HepG2 (cell line): Measurements from ENCODE around the gene CDKN2C. TPM values are rescaled to one million over a fixed set of nuclear protein-coding genes. Genes with fewer than 3 reads are reported as not detected.

Experiments used
- BRCA1 ChIP-seq: sonication (generic); formaldehyde crosslinking; IDR thresholded peaks from 2 replicates; pipeline ENCODE4 v1.4.0; 2020; ENCODE audit warnings: missing genetic modification reagents
- DNMT3B ChIP-seq: conservative IDR thresholded peaks from 2 replicates; pipeline ENCODE4 v1.6.1; 2016; ENCODE audit warnings: missing biosample characterization, control low read depth
- HMGXB4 ChIP-seq, 2 experiments: sonication (generic) in 1 of 2; formaldehyde crosslinking in 1 of 2; IDR thresholded peaks; 2 replicates each; pipeline versions ENCODE4 v1.4.0 to v1.6.1; 2018 to 2020; ENCODE audit warnings: missing genetic modification reagents in 2 of 2, borderline replicate concordance in 1 of 2, low read depth in 1 of 2, mild to moderate bottlenecking in 1 of 2, missing biosample characterization in 1 of 2
- HNF1A ChIP-seq, 2 experiments: sonication (generic) in 1 of 2; formaldehyde crosslinking in 1 of 2; IDR thresholded peaks; 2 replicates each; pipeline versions ENCODE4 v1.4.0 to v1.6.1; 2016 to 2020; ENCODE audit warnings: borderline replicate concordance in 1 of 2, low read depth in 1 of 2, mild to moderate bottlenecking in 1 of 2, missing genetic modification reagents in 1 of 2
- KDM2A ChIP-seq: sonication (generic); formaldehyde crosslinking; IDR thresholded peaks from 2 replicates; pipeline ENCODE4 v1.4.0; 2020; ENCODE audit warnings: low read depth, missing genetic modification reagents, borderline replicate concordance
- NPAS2 ChIP-seq: sonication (generic); formaldehyde crosslinking; IDR thresholded peaks from 2 replicates; pipeline ENCODE4 v1.8.0; 2022; ENCODE audit warnings: mild to moderate bottlenecking, missing genetic modification reagents, borderline replicate concordance
- PCBP1 ChIP-seq: fragments of 200-400 bp; formaldehyde crosslinking; IDR thresholded peaks from 2 replicates; pipeline ENCODE4 v1.6.1; 2017; ENCODE audit warnings: mild to moderate bottlenecking, low read depth, low read length, borderline replicate concordance
- SAFB2 ChIP-seq: sonication (generic); formaldehyde crosslinking; IDR thresholded peaks from 2 replicates; pipeline ENCODE4 v1.5.1; 2020; ENCODE audit warnings: missing genetic modification reagents, low read depth, mild to moderate bottlenecking, borderline replicate concordance
- SALL2 ChIP-seq: sonication (generic); formaldehyde crosslinking; IDR thresholded peaks from 2 replicates; pipeline ENCODE4 v1.8.1; 2023; ENCODE audit warnings: mild to moderate bottlenecking, missing genetic modification reagents, inconsistent platforms
- SMYD3 ChIP-seq: sonication (generic); formaldehyde crosslinking; IDR thresholded peaks from 2 replicates; pipeline ENCODE4 v1.8.1; 2023; ENCODE audit warnings: mild to moderate bottlenecking, missing genetic modification reagents
- TAF1 ChIP-seq: sonication (generic); formaldehyde crosslinking; IDR thresholded peaks from 2 replicates; pipeline ENCODE4 v1.4.0; 2020; ENCODE audit warnings: missing genetic modification reagents
- TEAD2 ChIP-seq: sonication (generic); formaldehyde crosslinking; IDR thresholded peaks from 2 replicates; pipeline ENCODE4 v1.9.0; 2021; ENCODE audit warnings: missing genetic modification reagents
- TOE1 ChIP-seq: sonication (generic); formaldehyde crosslinking; IDR thresholded peaks from 2 replicates; pipeline ENCODE4 v1.4.0; 2020; ENCODE audit warnings: mild to moderate bottlenecking, missing genetic modification reagents
- ZIK1 ChIP-seq: sonication (generic); formaldehyde crosslinking; IDR thresholded peaks from 2 replicates; pipeline ENCODE4 v1.5.0; 2020; ENCODE audit warnings: mild to moderate bottlenecking, low read depth, missing genetic modification reagents, borderline replicate concordance
- ZNF264 ChIP-seq: sonication (generic); formaldehyde crosslinking; IDR thresholded peaks from 2 replicates; pipeline ENCODE4 v1.4.0; 2020; ENCODE audit warnings: missing genetic modification reagents
- ZNF350 ChIP-seq: sonication (generic); formaldehyde crosslinking; IDR thresholded peaks from 2 replicates; pipeline ENCODE4 v1.4.0; 2020; ENCODE audit warnings: mild to moderate bottlenecking, low read depth, missing genetic modification reagents, borderline replicate concordance
- ZSCAN29 ChIP-seq: sonication (generic); formaldehyde crosslinking; conservative IDR thresholded peaks from 2 replicates; pipeline ENCODE4 v1.4.0; 2020; ENCODE audit warnings: mild to moderate bottlenecking, missing genetic modification reagents
- polyA plus RNA-seq, 8 experiments: library from polyadenylated mRNA; depleted of rRNA in 3 of 8; stranded (reverse) in 7 of 8; unstranded in 1 of 8; fragments of >200 nt; fragmentation: Illumina TruSeq in 4 of 8; extraction: Trizol in 4 of 8; gene quantifications; 2 replicates each; pipeline versions ENCODE4 v1.2.1 to v1.2.3, GENCODE V29; 2011 to 2016; ENCODE audit warnings: low read depth in 4 of 8, missing spikeins in 1 of 8, mixed read lengths in 1 of 8; ENCODE audit not compliant: insufficient read depth in 1 of 8
- total RNA-seq, 5 experiments: library from RNA; depleted of rRNA; stranded (reverse); fragments of >200 nt; fragmentation: Illumina TruSeq; extraction: Trizol; gene quantifications; 2 replicates each; pipeline ENCODE4 v1.2.3, GENCODE V29; 2016; ENCODE audit warnings: low read depth in 1 of 5
- TF ChIP-seq, protein P1 (sequence below): sonication (generic); formaldehyde crosslinking; IDR thresholded peaks from 2 replicates; pipeline ENCODE4 v1.4.0; 2020; ENCODE audit warnings: low read depth, missing genetic modification reagents

The CDKN2C gene
- total and polyA plus RNA-seq, 2 of the 13 experiments (the other 11 are each of a cell fraction or from before 2014, with no cell fraction given): 7.8 to 13.7 TPM

DNA sequence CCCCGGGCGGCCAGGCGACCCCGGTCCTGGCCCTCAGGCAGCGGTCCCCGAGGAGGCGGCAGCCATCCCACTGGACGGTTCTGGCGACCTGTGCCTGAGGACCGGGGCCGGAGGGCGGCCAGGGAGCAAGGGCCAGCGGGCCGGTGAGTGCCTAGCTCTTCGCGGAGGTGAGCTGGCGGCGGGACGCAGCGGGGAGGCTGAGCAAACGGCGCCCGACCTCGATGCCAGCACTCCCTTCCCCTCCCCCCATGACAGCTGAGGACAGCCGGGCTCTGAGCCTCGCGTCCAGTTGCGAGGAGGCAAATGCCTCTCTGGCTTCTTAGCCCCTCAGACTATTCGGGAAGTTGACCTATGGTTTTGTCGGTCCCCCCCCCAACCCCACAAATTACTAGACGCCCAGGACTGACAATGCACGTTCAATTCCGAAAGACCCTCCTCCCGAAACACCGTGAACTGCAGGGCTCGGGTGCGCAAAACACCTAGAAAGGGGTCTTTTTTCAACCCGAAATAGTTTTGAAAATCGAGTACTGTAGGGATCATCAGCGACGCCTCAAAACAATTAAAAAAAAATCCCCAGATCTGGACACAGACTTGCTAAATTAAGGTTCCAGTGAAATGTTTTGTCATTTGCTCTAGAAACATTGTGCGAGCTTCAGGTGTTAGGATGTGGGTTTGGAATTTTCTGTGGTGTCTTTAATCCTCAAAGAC lies 8.3 kb downstream of the CDKN2C start (continued):
- TF ChIP-seq, protein P1, sequence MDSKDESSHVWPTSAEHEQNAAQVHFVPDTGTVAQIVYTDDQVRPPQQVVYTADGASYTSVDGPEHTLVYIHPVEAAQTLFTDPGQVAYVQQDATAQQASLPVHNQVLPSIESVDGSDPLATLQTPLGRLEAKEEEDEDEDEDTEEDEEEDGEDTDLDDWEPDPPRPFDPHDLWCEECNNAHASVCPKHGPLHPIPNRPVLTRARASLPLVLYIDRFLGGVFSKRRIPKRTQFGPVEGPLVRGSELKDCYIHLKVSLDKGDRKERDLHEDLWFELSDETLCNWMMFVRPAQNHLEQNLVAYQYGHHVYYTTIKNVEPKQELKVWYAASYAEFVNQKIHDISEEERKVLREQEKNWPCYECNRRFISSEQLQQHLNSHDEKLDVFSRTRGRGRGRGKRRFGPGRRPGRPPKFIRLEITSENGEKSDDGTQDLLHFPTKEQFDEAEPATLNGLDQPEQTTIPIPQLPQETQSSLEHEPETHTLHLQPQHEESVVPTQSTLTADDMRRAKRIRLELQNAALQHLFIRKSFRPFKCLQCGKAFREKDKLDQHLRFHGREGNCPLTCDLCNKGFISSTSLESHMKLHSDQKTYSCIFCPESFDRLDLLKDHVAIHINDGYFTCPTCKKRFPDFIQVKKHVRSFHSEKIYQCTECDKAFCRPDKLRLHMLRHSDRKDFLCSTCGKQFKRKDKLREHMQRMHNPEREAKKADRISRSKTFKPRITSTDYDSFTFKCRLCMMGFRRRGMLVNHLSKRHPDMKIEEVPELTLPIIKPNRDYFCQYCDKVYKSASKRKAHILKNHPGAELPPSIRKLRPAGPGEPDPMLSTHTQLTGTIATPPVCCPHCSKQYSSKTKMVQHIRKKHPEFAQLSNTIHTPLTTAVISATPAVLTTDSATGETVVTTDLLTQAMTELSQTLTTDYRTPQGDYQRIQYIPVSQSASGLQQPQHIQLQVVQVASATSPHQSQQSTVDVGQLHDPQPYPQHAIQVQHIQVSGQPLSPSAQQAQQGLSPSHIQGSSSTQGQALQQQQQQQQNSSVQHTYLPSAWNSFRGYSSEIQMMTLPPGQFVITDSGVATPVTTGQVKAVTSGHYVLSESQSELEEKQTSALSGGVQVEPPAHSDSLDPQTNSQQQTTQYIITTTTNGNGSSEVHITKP: peak; percentile 55; the same call in 1 of the 2 replicates
- TF ChIP-seq NPAS2 (no peak), ZIK1 (CRISPR knock-in tag) (no peak), TOE1 (CRISPR knock-in tag) (no peak), TEAD2 (CRISPR knock-in tag) (no peak), ZSCAN29 (CRISPR knock-in tag) (peak; percentile 47; the same call in 1 of the 2 replicates), HNF1A (IDR thresholded peaks at IDR 0.05; ENCODE audit: low read depth) (0 out of 2 replicates have a peak, but pooled peaks have one; percentile 10), HNF1A (CRISPR knock-in tag; IDR thresholded peaks at IDR 0.05; ENCODE audit: borderline replicate concordance) (no peak), SMYD3 (CRISPR knock-in tag) (no peak), SAFB2 (no peak), TAF1 (CRISPR knock-in tag) (peak; percentile 80), PCBP1 (peak; percentile 45; the same call in 1 of the 2 replicates), KDM2A (CRISPR knock-in tag) (peak; percentile 66; the same call in 1 of the 2 replicates), ZNF350 (CRISPR knock-in tag) (peak; percentile 64; the same call in 1 of the 2 replicates), DNMT3B (CRISPR knock-in tag) (no peak), BRCA1 (CRISPR knock-in tag) (no peak), ZNF264 (CRISPR knock-in tag) (no peak; the same call in 1 of the 2 replicates), SALL2 (CRISPR knock-in tag) (no peak), HMGXB4 (CRISPR knock-in tag; IDR thresholded peaks at IDR 0.05; ENCODE audit: borderline replicate concordance in 1 of 2, low read depth in 1 of 2) (peak in 1 of 2 experiments; percentile 59; a peak in 3 of 4 replicates)
